Suprapubic skin (tissue), 4 donors: ENCODE results near the gene RGS11. TPM values are rescaled to one million over a fixed set of nuclear protein-coding genes. Genes with fewer than 3 reads are reported as not detected.
"Not testable (repeated sequence)": the region's sequence is repeated elsewhere in the genome, so short reads cannot be mapped to it uniquely, and the experiment has no call there.

Experiments used
- DNase-seq, 2 donors: peaks; one replicate each; pipeline ENCODE4 v3.0.0-alpha.2; 2019; ENCODE audit warnings: low spot score in 2 of 2
- H3K27ac ChIP-seq: fragments of 200-600 bp; sonication (generic); one replicate; pipeline ENCODE4 v1.5.1; 2019
- H3K27me3 ChIP-seq: fragments of 200-600 bp; sonication (generic); one replicate; pipeline ENCODE4 v1.5.1; 2019
- H3K36me3 ChIP-seq: fragments of 200-600 bp; sonication (generic); one replicate; pipeline ENCODE4 v1.5.1; 2019
- H3K4me1 ChIP-seq: fragments of 200-600 bp; sonication (generic); one replicate; pipeline ENCODE4 v1.5.1; 2019
- H3K4me3 ChIP-seq: fragments of 200-600 bp; sonication (generic); one replicate; pipeline ENCODE4 v1.5.1; 2019; ENCODE audit warnings: mild to moderate bottlenecking
- H3K9me3 ChIP-seq: fragments of 200-600 bp; sonication (generic); one replicate; pipeline ENCODE4 v1.5.1; 2019
- CTCF ChIP-seq, 2 donors: fragments of 200-600 bp in 1 of 2; fragments of 450-650 bp in 1 of 2; sonication (generic) in 1 of 2; IDR thresholded peaks; one replicate each; pipeline ENCODE4 v1.5.1; 2016 to 2019; ENCODE audit warnings: antibody characterized with exemption in 2 of 2, mild to moderate bottlenecking in 1 of 2, moderate library complexity in 1 of 2
- EP300 ChIP-seq: sonication (generic); formaldehyde crosslinking; IDR thresholded peaks from one replicate; pipeline ENCODE4 v1.6.1; 2017; ENCODE audit warnings: antibody characterized with exemption
- POLR2A ChIP-seq, 2 donors: fragments of 450-650 bp; IDR thresholded peaks; one replicate each; pipeline ENCODE4 v1.6.1; 2017; ENCODE audit warnings: antibody characterized with exemption in 2 of 2, mild to moderate bottlenecking in 2 of 2, moderate library complexity in 2 of 2
- POLR2AphosphoS5 ChIP-seq, 3 donors: sonication (generic); formaldehyde crosslinking; IDR thresholded peaks; one replicate each; pipeline ENCODE4 v1.6.1; 2017; ENCODE audit warnings: antibody characterized with exemption in 3 of 3
- WGBS: methylation state at CpG from one replicate; pipeline ENCODE4 v1.1.5; 2018; 5-methylcytosine and 5-hydroxymethylcytosine counted together
- total RNA-seq, 4 donors: library from RNA; depleted of rRNA; stranded (reverse); fragments of >200 nt; gene quantifications; one replicate each; pipeline ENCODE4 v1.1.0, GENCODE V29; 2016

Gene RGS11
- total RNA-seq, 4 donors from 2014 or later, result 0.30 to 1.5 (median 0.59) TPM

GRCh38 chr16:259226-259625 is 16.5 kb downstream of the RGS11 start:
- TF ChIP-seq EP300, result no peak
- no peak for TF ChIP-seq POLR2A (IDR thresholded peaks at IDR 0.05)
- TF ChIP-seq CTCF (IDR thresholded peaks at IDR 0.05), result no peak
- TF ChIP-seq POLR2AphosphoS5 (IDR thresholded peaks at IDR 0.05), result no peak
- WGBS, result 88% methylated on average over 10 of the region's 10 CpGs
- Histone ChIP-seq H3K27me3 (no peaks in the 10 kb centered on the region), H3K4me3 (no peak overlapping the region), H3K9me3 (no peaks in the 10 kb centered on the region), H3K27ac (no peak overlapping the region), H3K4me1 (no peaks in the 10 kb centered on the region), H3K36me3 (peaks cover 80% of the 10 kb centered on the region)
- DNase-seq, result no peak

GRCh38 chr16:258091-258490 is 17.7 kb downstream of the RGS11 start:
- not testable (repeated sequence) for H3K27ac ChIP-seq, H3K4me1 ChIP-seq, H3K4me3 ChIP-seq, H3K27me3 ChIP-seq, DNase-seq, H3K9me3 ChIP-seq
- peaks cover 71% of the 10 kb centered on the region for H3K36me3 ChIP-seq
- 95% methylated on average over 12 of the region's 13 CpGs for WGBS

- no peaks in the 10 kb centered on the region for H3K9me3 ChIP-seq
These were observed 20.6 kb downstream of the RGS11 start for GRCh38 chr16:255183-255582.

GRCh38 chr16:254461-254860 is 21.3 kb downstream of the RGS11 start:
- 97% methylated on average over 25 of the region's 25 CpGs for WGBS
- H3K4me3 ChIP-seq, result no peak overlapping the region
- H3K27ac ChIP-seq, result no peak overlapping the region
- H3K4me1 ChIP-seq, result no peaks in the 10 kb centered on the region
- no peaks in the 10 kb centered on the region for H3K27me3 ChIP-seq
- DNase-seq, result no peak
- peaks cover 54% of the 10 kb centered on the region for H3K36me3 ChIP-seq
- TF ChIP-seq POLR2AphosphoS5 (IDR thresholded peaks at IDR 0.05) (no peak), EP300 (no peak), CTCF (IDR thresholded peaks at IDR 0.05) (no peak)
- no peaks in the 10 kb centered on the region for H3K9me3 ChIP-seq

More at GRCh38 chr16:255183-255582, 20.6 kb downstream of the RGS11 start:
- Histone ChIP-seq H3K27ac (no peak overlapping the region), H3K4me3 (no peak overlapping the region), H3K36me3 (peaks cover 54% of the 10 kb centered on the region), H3K27me3 (no peaks in the 10 kb centered on the region), H3K4me1 (no peaks in the 10 kb centered on the region)
- WGBS, result 92% methylated on average over 6 of the region's 6 CpGs
- no peak for TF ChIP-seq CTCF (IDR thresholded peaks at IDR 0.05)
- no peak for TF ChIP-seq POLR2A (IDR thresholded peaks at IDR 0.05)
- TF ChIP-seq POLR2AphosphoS5 (IDR thresholded peaks at IDR 0.05), result no peak
- no peak for TF ChIP-seq EP300
- DNase-seq, result no peak

- Histone ChIP-seq H3K4me3 (no peak overlapping the region), H3K27ac (no peak overlapping the region), H3K9me3 (no peaks in the 10 kb centered on the region), H3K36me3 (peaks cover 53% of the 10 kb centered on the region), H3K4me1 (no peaks in the 10 kb centered on the region), H3K27me3 (no peaks in the 10 kb centered on the region)
- DNase-seq, result no peak
- TF ChIP-seq POLR2A (IDR thresholded peaks at IDR 0.05) (no peak), EP300 (no peak), POLR2AphosphoS5 (IDR thresholded peaks at IDR 0.05) (no peak), CTCF (IDR thresholded peaks at IDR 0.05) (no peak)
- 79% methylated on average over 6 of the region's 6 CpGs for WGBS
These were observed 21.9 kb downstream of the RGS11 start for GRCh38 chr16:253833-254232.
